Measurements from ENCODE around the gene NSUN6.

- no peak for TF ChIP-seq EP300 (IDR thresholded peaks at IDR 0.05)
- no peak for TF ChIP-seq CTCF (IDR thresholded peaks at IDR 0.05)
- TF ChIP-seq POLR2A (IDR thresholded peaks at IDR 0.05): no peak
These were observed 94.8 kb downstream of the NSUN6 start for GRCh38 chr10:18556522-18557147.
